DMS114 treated with DMSO at 0.1 percent for 48 hours (cell line): ENCODE results near the gene NNT.
"Not testable (repeated sequence)": the region's sequence is repeated elsewhere in the genome, so short reads cannot be mapped to it uniquely, and the experiment has no call there.

ENCODE experiments used
- DNase-seq: peaks from one replicate; lab custom pipeline; 2025; ENCODE audit not compliant: unreplicated experiment; lab: John Stamatoyannopoulos, UW

Gene NNT

GRCh38 chr5:43663916-43664315, 60.9 kb downstream of the NNT start:
- DNase-seq = no peak

GRCh38 chr5:43664501-43665040, 61.6 kb downstream of the NNT start:
- DNase-seq = no peak

GRCh38 chr5:43665749-43666148, 62.8 kb downstream of the NNT start:
- not testable (repeated sequence) for DNase-seq

GRCh38 chr5:43666728-43667127, 63.7 kb downstream of the NNT start:
- not testable (repeated sequence) for DNase-seq

GRCh38 chr5:43667379-43667778, 64.4 kb downstream of the NNT start:
- DNase-seq = not testable (repeated sequence)

- DNase-seq = no peak
Measured at GRCh38 chr5:43674536-43674935, 71.6 kb downstream of the NNT start.

GRCh38 chr5:43675357-43675756, 72.4 kb downstream of the NNT start:
- no peak for DNase-seq

- DNase-seq = no peak
Measured at GRCh38 chr5:43676083-43676840, 73.3 kb downstream of the NNT start.

- no peak for DNase-seq
Measured at GRCh38 chr5:43677253-43677652, 74.3 kb downstream of the NNT start.

- DNase-seq = no peak
Measured at GRCh38 chr5:43679214-43679613, 76.2 kb downstream of the NNT start.

GRCh38 chr5:43680286-43680685, 77.3 kb downstream of the NNT start:
- no peak for DNase-seq

GRCh38 chr5:43683884-43684471, 81.0 kb downstream of the NNT start:
- DNase-seq = no peak

- DNase-seq = no peak
Measured at GRCh38 chr5:43685252-43685950, 82.4 kb downstream of the NNT start.

GRCh38 chr5:43687275-43687674, 84.3 kb downstream of the NNT start:
- DNase-seq = no peak

- DNase-seq = no peak
Measured at GRCh38 chr5:43691275-43691674, 88.3 kb downstream of the NNT start.

GRCh38 chr5:43691893-43692292, 88.9 kb downstream of the NNT start:
- no peak for DNase-seq

- no peak for DNase-seq
Measured at GRCh38 chr5:43693411-43693810, 90.4 kb downstream of the NNT start.

- no peak for DNase-seq
Measured at GRCh38 chr5:43694027-43694426, 91.0 kb downstream of the NNT start.

GRCh38 chr5:43696444-43696843, 93.5 kb downstream of the NNT start:
- not testable (repeated sequence) for DNase-seq

GRCh38 chr5:43699910-43700309, 96.9 kb downstream of the NNT start:
- DNase-seq = no peak

GRCh38 chr5:43700601-43701000, 97.6 kb downstream of the NNT start:
- no peak for DNase-seq

GRCh38 chr5:43701227-43701626, 98.2 kb downstream of the NNT start:
- no peak for DNase-seq
